NCI-H2196 treated with DMSO at 0.1 percent for 48 hours (cell line): Measurements from ENCODE around the gene BMP5.

Source experiments
- DNase-seq: peaks from one replicate; lab custom pipeline; 2025; ENCODE audit not compliant: unreplicated experiment; lab: John Stamatoyannopoulos, UW

The BMP5 gene

DNA sequence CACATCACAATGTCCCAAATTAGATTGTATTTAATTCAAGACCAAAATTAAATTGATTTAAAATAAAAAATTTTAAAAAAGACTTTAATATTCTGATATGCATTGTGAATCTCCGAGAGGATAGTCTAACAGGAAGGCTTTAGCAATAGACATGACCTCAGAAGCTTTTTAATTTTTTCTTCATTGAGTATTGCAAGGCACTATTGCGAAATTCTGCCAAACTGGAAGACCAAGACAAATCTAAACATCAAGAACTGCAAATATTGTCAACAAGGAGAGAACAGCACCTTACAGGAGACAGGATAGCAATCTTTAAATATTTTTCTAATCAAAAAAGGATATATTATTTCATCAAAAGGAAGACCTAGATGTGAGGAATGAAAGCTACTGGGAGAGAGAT is 56.9 kb downstream of the BMP5 start:
- no peak for DNase-seq

DNA sequence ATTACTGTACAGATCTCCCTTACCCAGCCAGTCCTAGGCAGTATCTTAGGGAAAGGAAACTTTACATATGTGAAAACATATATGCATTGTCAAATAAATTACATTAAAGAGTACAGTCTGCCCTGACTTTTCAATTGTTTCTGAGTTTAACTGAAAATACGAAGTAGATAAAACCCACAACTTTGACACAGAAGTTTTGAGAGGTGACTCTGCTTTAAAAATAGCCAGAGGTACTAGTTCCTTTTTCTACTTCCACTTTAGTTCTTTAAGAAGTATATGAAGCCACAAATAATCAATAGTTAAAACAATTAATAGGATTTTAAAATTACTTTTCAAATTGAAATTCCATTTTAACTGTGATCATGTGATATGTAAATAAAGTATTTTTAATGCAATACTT is 62.9 kb downstream of the BMP5 start:
- no peak for DNase-seq

DNA sequence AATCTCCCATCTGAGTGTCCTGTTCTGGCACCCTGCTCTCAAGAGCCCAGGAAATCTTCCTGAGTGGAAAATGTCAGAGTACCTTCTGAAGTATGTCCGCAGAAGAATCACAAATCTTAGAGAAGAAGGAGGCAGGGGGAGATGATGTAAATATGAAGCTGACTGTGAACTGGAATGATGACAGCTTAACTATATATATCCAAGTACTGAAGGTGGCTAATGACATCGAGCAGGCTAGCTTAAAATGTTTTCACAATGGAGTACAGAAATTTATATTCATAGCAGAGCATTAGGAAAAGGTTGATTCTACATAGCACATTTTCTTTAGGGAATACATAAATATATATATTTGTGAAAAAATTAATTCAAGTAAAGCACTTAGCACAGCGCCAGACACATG is 64.3 kb downstream of the BMP5 start:
- no peak for DNase-seq

DNA sequence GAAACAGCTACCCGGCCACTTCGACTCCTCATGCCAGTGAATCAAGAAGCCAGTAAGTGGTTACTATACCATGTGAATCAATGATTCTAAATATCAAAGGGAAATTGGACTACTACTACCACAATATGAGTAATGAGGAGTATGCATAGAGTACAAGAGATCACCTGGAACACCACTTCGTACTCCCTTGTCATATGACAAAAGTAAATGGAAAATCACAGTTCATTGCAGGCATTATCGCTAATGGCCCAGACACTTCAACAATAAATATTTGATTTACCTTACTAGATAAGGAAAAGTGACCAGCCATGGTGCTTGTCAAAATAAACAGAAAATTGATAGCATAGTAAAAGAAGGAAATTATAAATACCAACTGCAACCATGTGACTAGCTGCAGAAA is 73.1 kb downstream of the BMP5 start:
- no peak for DNase-seq

DNA sequence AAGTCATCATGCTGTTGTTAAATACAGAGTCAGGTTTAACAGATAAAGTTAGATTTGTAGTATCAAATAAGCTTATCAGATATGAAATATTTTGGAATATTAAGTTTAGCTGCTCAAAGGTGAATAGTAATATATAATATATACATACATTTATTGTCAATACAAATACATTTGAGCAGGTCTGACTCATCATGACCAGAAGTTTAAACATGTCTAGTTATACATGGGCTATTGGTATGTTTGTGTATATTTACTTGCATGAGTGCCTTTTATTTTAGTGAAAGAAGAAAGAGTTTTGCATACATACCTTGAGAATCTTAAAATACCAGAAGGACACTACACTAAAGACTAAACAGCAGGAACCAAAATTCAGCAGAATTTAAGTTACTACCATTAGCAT is 76.8 kb downstream of the BMP5 start:
- no peak for DNase-seq

DNA sequence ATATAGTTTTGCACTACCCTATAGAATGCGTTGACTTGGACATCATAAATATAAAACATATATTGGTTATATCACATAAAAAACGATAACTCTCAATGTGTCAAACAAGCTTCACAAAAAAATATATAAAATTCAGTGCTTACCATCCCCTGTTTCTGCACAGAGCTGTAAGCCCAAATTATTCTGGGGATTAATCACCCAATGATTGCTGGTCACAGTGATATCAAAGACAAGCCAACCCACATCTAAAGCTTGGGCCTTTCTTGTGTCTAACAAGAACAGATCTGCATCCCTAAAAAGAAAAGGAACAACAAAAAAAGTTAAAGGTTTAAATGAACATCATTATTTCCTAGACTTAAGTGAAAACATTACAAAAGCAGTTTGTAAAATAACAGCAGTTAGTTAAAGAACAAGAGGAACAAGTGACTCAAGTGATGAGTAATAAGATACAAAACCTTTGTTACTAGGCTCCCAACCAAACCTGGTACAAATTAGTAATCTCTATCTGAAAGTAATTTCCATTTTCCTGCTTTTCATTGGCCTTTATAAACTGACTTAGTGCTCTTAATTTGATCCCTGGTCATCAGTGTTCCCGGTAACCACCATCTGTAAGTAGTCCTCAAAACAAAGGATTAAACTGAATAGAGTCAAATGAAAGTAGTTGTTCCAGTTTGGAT is 81.1 kb downstream of the BMP5 start:
- DNase-seq: no peak

DNA sequence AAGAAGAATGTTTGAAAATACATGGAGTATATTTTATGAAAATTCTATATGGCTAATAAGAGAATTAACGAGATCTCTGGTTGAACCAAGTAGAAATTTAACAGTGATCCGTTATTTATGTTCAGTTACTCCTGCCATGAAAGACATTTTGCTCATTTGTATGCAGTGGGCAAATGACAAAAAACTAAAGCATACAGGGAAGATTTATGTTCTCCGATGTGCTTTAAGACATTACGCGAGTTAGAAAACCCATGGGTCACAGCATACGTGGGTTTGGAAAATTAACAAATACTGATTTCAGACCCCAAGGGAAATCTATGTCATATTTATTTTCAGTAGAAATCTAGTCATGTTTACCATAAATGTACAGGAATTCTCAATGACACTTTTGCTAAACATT is 90.1 kb downstream of the BMP5 start:
- DNase-seq: no peak

DNA sequence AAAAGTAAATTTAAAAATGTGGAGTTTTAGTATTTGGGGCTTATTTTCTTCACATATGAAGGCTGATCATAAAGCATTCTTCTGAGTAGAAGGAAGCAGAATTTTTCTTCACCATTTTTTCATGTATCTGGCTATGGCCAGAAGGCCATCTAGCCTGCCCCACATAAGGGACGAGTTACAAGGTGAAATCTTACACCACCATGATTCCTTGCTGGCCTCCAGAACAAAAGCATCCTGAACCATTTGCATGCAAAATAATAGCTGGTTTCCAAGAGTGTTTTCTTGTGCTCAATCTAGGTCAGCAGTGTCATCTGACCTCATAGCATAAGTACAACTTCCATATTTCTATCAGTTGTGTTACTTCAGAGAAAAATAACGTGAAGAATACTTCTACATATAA is 93.1 kb downstream of the BMP5 start:
- no peak for DNase-seq

DNA sequence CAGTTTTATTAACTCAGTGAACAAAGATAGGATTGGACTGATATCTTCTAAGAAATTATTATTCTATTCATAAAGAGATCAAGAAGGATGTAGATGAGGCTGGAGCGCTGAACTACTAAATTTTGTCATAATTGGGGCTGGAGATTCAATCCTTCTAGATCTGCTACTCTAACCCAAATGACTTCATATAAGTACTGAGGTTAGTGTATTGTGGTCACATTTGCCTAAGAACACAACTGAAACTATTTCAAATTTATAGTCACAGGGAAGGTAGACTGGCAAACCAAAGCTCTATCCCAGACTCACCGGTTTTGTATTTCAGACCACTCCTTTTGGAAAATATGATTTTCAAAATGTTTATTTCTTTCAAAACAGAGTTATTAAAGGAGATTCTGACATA is 96.7 kb downstream of the BMP5 start:
- no peak for DNase-seq

DNA sequence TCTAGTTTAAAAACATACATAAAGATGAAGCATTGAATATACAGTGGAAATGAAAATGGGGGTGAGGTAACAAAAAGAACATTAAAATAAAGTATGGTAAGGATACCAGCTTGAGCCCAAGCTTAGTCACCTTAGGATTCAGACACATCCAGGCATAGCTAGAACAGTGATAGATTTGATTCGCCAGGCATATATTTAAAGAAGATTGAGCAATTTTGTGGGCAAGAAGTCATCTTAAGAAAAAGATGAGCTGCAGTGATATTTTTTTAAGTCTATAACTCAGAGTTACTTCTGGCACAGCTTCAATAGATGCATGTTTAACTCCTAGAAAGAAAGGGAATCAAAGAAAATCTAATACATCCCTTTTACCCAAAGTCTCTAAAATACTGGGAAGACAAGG is 97.9 kb downstream of the BMP5 start:
- DNase-seq: no peak

DNA sequence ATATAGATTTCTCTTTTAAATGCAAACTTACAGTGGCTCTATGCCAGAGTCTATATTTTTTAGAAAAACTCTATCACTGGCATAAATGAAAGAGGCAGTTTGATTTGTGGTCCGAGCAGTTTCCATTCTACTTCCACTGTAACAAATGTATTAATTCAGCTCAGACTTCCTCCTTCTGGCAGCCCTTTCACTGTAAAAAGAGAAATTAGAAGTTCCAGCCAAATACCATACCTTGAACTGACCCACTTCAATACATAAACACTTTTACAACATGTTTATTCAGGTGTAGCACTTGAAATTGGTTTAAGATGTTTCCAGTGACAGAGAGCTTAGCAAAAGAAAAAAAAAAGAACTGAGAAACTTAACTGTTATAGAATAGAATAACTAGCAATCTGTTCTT is 99.3 kb downstream of the BMP5 start:
- DNase-seq: no peak

DNA sequence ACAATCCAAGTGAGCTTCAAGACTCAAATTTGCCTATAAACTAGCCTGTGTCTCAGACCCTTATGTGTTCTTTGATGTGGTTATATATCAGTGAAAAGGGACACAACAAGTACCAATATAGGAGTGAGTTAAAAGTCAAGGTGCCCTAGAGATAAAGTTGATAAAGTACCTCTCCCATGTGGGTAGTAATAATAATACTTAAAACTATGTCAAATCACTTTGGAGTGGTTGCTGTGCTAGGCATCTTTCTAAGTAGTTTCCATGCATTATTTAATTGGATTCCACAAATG is 100.4 kb downstream of the BMP5 start:
- no peak for DNase-seq

DNA sequence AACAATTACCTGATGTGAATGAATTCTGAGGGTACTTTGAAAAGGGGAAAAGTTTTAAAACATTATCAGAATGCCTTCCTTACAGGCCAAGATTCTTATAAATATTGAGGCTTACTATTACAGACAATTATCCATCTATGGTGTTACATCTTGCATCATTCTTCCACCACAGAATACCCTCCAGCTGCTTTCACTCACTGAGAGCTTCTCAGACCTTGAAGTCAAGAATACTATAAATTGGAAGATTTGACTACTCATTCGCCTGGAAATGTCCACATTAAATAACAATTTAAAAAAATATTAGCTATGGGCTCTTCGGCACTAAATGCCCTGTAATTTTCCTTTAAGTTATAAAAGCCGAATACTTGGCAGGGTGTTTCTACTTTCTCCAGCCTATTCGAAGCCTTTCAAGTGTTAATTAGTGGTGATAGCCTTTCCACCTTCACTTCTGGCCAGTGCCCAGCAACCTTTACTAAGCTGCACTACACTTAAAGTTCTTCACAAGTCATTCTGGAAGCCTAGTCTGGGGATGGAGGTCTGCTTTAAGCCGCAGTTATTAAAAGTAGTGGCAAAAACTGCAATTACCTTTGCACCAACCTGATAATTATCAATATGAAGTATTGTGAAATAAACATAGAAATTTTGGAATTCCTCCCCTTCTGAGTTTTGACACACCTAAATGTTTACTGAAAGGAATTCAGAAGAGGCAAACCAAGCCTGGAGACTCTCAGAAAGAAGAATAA is 100.9 kb downstream of the BMP5 start:
- DNase-seq: no peak

DNA sequence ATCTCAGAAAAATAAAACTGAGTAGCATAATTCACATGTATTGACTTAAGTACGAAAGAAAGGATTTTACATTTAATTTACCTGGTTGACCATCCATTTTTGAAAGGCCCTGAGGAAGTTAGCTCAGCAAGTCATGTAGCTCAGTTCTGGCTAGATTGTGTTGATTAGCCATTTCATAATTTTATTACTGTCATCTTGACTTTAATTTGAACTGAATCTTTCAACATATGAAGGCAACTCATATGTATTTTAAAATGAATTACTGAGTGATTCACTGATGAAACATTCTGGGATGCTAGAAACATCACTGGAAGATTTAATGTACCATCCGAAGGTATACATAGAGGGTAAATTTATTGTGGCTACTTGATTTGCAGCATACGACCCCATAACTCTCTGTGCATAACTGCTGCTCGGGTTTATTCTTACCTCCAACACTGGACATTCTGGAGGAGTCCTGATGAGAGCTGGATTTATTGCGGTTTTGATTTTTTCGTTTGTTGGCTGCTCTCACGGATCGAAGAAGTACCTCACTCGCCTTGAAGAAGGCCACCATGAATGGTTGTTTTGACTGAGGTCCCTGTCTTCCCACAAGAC is 101.7 kb downstream of the BMP5 start:
- DNase-seq: no peak

DNA sequence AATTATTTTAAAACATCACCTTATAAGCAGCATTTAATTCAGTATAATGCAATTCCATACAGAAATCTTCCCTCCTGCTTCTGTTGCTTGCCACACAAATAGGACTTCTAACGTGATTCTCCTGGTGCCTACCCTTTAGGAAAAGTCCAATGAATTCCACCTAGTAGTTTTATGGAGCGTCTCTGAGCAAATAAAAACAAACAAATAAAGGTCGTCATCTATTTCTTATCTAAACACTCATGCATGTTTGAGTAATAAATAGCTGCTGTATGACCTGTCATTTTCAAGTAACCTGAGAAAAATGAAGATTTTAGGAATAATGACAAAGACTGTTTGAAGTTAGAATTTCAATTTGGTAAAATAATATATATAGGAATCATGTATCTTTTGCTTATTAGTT is 102.7 kb downstream of the BMP5 start:
- DNase-seq: no peak

DNA sequence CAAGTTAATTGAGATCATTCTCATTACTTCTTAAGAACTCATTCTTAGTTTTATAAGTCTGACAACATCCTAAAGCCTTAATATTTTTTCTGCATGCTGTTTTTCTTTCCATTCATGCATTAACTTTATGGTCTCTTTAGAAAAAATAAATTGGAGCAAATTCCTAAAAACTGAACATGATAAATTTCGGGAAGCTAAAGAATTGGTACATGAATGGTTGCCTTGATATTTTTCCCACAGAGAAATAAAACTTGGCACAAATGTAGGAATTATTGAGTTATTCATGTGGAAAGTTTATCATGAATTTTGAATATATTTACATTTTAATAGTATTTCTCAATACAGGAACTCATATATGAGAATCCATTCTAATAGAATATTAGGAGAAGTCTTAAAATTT is 115.9 kb downstream of the BMP5 start:
- DNase-seq: no peak

DNA sequence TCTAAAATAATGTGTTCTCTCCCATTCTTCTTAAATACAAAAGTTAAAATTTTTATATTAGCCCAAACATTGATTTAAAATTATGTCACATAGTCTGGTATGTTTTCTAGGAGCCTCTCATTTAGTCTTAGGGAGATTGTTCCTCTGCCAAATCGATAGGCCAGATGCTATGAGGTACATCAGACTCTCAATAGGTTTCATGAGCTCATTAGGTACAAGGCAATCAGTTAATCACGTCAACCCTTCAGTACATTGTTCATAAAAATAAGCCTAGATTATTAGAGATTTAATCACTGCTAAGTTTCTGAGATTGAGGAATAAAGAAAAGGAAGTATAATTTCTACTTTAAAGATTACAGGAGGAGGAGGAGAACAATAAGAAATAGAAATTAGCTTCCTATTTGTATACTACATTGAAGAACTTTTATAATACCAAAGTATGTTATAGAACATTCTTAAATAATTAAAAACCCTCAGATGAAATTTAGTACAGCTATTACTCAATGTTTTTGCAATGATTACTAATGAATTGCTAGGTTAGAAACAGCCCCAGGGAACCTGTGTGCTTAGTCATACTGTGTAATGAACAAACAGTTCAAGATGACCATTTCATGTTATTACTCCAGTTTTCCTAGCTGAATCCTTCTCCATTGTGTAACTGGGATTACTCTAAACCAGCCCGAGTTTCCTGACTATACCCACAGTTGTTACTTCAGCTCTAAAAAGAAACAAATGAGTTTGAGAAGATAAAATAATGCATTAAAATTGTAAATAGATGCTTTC is 117.0 kb downstream of the BMP5 start:
- no peak for DNase-seq

DNA sequence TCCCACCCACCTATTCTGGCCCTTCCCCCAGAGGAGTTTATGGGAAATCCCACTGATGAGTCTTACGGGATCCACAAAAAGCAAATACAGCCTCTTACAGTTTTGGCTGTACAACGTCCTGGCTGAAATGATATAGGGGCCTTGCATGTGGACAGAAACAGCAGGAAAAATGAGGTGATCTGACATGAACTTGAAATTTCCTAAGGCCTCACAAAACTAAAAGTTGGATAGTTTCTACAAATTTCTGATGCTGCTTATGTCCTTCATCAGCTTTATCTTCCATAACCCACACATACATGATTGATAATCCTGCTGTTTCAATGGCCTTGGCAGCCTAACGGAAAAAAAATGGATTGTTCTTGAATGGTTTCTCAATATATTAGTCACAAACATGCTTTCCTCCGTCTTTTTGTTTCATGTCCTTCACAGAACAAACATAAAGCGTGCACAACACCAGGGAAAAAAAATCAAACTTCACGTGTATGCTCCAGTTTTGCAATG is 118.8 kb downstream of the BMP5 start:
- no peak for DNase-seq

DNA sequence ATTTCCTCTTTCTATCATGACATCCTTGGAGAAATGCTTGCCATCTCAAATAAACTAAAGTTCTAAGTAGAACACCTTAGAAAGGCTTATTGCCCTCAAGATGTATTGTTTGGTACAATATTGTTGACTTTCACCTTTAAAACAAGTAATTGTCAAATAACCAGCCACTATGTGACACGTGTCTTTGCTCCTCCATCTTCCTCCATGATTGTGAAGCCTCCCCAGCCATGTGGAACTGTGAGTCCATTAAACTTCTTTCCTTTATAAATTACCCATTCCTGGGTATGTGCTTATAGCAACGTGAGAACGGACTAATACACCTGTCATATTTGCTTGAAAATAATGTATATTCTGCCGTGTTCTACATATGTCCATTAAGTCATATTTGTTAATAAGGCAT is 126.5 kb downstream of the BMP5 start:
- no peak for DNase-seq

DNA sequence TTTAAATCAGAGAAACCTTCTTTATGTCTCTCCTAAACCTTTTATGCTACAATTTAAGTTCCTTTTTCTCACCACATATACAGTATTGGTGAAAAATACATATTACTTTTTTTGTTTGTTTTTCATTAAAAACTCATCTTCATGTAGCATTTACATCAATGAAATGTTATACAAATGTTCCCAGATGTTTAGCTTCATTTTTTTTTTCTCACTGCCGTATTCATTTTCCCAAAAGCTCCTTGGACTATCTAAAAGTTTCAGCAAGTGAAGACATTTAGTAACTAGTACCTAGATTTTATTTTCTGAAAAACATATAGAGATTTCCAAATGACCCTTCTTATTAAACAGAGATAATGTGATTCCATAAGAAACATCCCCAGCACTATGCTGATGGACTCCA is 128.9 kb downstream of the BMP5 start:
- no peak for DNase-seq

DNA sequence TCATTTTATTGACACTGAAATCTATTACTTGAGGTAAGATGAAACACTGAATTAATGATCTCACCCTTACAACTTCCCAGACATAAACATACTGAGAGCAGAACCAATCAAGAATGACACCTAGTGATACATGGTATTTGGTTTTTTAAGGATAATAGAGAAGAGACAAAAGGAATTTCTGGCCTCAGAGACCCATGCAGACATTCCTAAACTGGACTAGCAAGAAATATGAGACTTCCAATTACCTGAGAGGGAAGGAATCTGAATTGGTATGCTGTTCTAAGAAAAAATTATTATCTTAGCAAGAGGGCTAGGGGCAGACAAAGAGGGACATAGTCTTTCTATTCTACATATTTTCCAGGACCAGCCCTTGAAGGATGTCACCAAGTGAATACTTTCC is 141.1 kb downstream of the BMP5 start:
- DNase-seq: no peak

DNA sequence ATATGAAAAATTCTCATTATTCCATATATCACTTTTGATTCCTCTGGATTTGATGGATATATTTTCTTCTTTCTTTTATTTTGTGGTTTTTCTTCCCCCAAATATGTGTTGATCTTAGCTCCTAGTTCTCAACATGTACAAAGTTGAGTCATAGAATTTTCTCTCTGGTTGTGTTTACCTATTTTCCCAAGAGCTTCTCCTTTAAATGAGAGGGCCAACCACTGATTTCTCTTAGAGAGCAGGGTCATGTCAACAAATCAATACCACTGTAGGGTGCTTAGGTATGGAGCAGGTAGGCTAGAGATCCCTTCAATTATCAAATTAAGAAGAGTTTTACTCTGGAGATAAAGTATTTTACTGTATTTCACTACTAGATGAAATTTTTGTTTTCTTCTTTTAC is 145.7 kb downstream of the BMP5 start:
- no peak for DNase-seq
